Panc1 (cell line): Measurements from ENCODE around the gene NOTCH1. TPM values are rescaled to one million over a fixed set of nuclear protein-coding genes. Genes with fewer than 3 reads are reported as not detected.

Experiments used
- ATAC-seq: fragments of 200-7000 bp; cut with Tn5 transposase; 2 replicates; pipeline ENCODE4 v1.9.1; 2020; ENCODE audit warnings: mild to moderate bottlenecking, moderate library complexity
- BruUV-seq: library from RNA; stranded (reverse); fragments of 400-500 nt; replicated peaks from 2 replicates; lab custom pipeline; 2021; lab: Mats Ljungman, UMichigan
- CTCF ChIA-PET: fragments of 300-600 bp; sonication (Branson Sonifier 250); formaldehyde crosslinking; loops from one replicate; lab custom pipeline; 2022; ENCODE audit warnings: antibody characterized with exemption; lab: Charles Lee
- POLR2A ChIA-PET: fragments of 300-600 bp; sonication (Branson Sonifier 250); formaldehyde crosslinking; loops from one replicate; lab custom pipeline; 2022; ENCODE audit warnings: antibody characterized with exemption; lab: Charles Lee
- DNase-seq: peaks from one replicate; pipeline ENCODE4 v3.0.0-alpha.2; 2010; ENCODE audit warnings: low read depth, low spot score
- H3K27ac ChIP-seq: 2 replicates; pipeline ENCODE4 v1.5.1; 2011; ENCODE audit warnings: mild to moderate bottlenecking, low read length, inconsistent platforms
- H3K27me3 ChIP-seq: fragments of 200-500 bp; sonication (Bioruptor generic); 2 replicates; pipeline ENCODE4 v1.6.0; 2014; ENCODE audit warnings: low read length, inconsistent platforms; ENCODE audit not compliant: control insufficient read depth, insufficient read depth
- H3K36me3 ChIP-seq: fragments of 200-500 bp; sonication (Bioruptor generic); 2 replicates; pipeline ENCODE4 v1.5.1; 2014; ENCODE audit warnings: inconsistent platforms, mild to moderate bottlenecking, low read length, moderate library complexity; ENCODE audit not compliant: control insufficient read depth, insufficient read depth
- H3K4me1 ChIP-seq: 2 replicates; pipeline ENCODE4 v1.5.1; 2011; ENCODE audit warnings: inconsistent platforms, mild to moderate bottlenecking, low read length, moderate library complexity; ENCODE audit not compliant: control insufficient read depth, insufficient read depth
- H3K4me3 ChIP-seq, 2 experiments: 2 replicates each; pipeline ENCODE4 v1.5.1; 2011 to 2012; ENCODE audit warnings: low read depth in 2 of 2, low read length in 2 of 2, mild to moderate bottlenecking in 2 of 2, inconsistent platforms in 1 of 2, moderate library complexity in 1 of 2
- H3K9me3 ChIP-seq: fragments of 200-500 bp; sonication (Bioruptor generic); 2 replicates; pipeline ENCODE4 v1.5.1; 2014; ENCODE audit warnings: low read depth, mild to moderate bottlenecking, inconsistent platforms, low read length, moderate library complexity; ENCODE audit not compliant: control insufficient read depth, insufficient read depth
- POLR2AphosphoS5 ChIP-seq: IDR thresholded peaks from 2 replicates; pipeline ENCODE4 v1.6.1; 2012; ENCODE audit warnings: mild to moderate bottlenecking, low read depth, low read length, moderate library complexity
- SIN3A ChIP-seq: IDR thresholded peaks from 2 replicates; pipeline ENCODE4 v1.6.1; 2012; ENCODE audit warnings: low read depth, mild to moderate bottlenecking, low read length, moderate library complexity, borderline replicate concordance; ENCODE audit not compliant: insufficient read depth
- TCF7L2 ChIP-seq: IDR thresholded peaks from 2 replicates; pipeline ENCODE4 v1.6.1; 2011; ENCODE audit warnings: mild to moderate bottlenecking, low read depth, low read length, inconsistent platforms
- in situ Hi-C: cut with HindIII; loops from 2 replicates; pipeline ENCODE4 v1.10.0; 2016; ENCODE audit warnings: low sequenced_read_pairs, low pct_unique_long_range_greater_than_20kb
- intact Hi-C: fragments of 100-400 bp; cut with micrococcal nuclease; formaldehyde crosslinking; loops from one replicate; pipeline ENCODE4 v1.10.0; 2022; ENCODE audit not compliant: unreplicated experiment
- total RNA-seq: library from RNA; stranded (reverse); gene quantifications from one replicate; pipeline ENCODE4 v1.2.1, GENCODE V29; 2021; ENCODE audit not compliant: unreplicated experiment
- TF ChIP-seq, protein P1 (sequence below), 2 experiments: IDR thresholded peaks; 2 replicates each; pipeline ENCODE4 v1.6.1; 2011 to 2012; ENCODE audit warnings: low read depth in 2 of 2, control low read depth in 1 of 2, low read length in 1 of 2, mild to moderate bottlenecking in 1 of 2, moderate library complexity in 1 of 2; ENCODE audit not compliant: insufficient read depth in 1 of 2
- TF ChIP-seq, protein P2 (sequence below): fragments of 450-650 bp; IDR thresholded peaks from 2 replicates; pipeline ENCODE4 v1.5.1; 2017; ENCODE audit warnings: mild to moderate bottlenecking

NOTCH1 gene
- total RNA-seq, 1 experiment from 2014 or later, result 13.4 TPM

DNA sequence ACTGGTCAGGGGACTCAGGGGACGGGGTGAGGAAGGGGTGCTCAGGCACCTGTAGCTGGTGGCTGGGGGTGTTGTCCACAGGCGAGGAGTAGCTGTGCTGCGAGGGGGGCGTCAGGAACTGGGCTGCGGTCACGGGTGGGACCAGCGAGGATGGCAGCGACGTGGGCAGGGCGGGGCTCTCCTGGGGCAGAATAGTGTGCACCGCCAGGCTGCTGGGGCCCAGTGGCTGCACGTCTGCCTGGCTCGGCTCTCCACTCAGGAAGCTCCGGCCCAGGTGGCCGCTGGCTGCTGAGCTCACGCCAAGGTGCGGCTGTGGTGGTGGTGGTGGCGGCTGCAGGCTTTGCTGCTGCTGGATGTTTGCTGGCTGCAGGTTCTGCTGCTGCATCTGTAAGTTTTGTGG lies 49.7 kb downstream of the NOTCH1 start:
- no peaks in the 10 kb centered on the region for H3K36me3 ChIP-seq
- CTCF ChIA-PET, result no interaction called here
- no peaks in the 10 kb centered on the region for H3K4me1 ChIP-seq
- no TSS peak for BruUV-seq
- no peak overlapping the region for H3K4me3 ChIP-seq
- POLR2A ChIA-PET, result no interaction called here
- intact Hi-C loops (no loop called here), in situ Hi-C loops (no loop called here)
- H3K27ac ChIP-seq, result no peak overlapping the region
- no peaks in the 10 kb centered on the region for H3K27me3 ChIP-seq
- no peaks in the 10 kb centered on the region for H3K9me3 ChIP-seq
- no peak for DNase-seq
- TF ChIP-seq POLR2AphosphoS5 (no peak), SIN3A (no peak), TCF7L2 (no peak)
- TF ChIP-seq, protein P1, sequence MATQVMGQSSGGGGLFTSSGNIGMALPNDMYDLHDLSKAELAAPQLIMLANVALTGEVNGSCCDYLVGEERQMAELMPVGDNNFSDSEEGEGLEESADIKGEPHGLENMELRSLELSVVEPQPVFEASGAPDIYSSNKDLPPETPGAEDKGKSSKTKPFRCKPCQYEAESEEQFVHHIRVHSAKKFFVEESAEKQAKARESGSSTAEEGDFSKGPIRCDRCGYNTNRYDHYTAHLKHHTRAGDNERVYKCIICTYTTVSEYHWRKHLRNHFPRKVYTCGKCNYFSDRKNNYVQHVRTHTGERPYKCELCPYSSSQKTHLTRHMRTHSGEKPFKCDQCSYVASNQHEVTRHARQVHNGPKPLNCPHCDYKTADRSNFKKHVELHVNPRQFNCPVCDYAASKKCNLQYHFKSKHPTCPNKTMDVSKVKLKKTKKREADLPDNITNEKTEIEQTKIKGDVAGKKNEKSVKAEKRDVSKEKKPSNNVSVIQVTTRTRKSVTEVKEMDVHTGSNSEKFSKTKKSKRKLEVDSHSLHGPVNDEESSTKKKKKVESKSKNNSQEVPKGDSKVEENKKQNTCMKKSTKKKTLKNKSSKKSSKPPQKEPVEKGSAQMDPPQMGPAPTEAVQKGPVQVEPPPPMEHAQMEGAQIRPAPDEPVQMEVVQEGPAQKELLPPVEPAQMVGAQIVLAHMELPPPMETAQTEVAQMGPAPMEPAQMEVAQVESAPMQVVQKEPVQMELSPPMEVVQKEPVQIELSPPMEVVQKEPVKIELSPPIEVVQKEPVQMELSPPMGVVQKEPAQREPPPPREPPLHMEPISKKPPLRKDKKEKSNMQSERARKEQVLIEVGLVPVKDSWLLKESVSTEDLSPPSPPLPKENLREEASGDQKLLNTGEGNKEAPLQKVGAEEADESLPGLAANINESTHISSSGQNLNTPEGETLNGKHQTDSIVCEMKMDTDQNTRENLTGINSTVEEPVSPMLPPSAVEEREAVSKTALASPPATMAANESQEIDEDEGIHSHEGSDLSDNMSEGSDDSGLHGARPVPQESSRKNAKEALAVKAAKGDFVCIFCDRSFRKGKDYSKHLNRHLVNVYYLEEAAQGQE (IDR thresholded peaks at IDR 0.05; ENCODE audit: insufficient read depth in 1 of 2, low read depth in 2 of 2, low read length in 1 of 2), result no peak
- TF ChIP-seq, protein P2, sequence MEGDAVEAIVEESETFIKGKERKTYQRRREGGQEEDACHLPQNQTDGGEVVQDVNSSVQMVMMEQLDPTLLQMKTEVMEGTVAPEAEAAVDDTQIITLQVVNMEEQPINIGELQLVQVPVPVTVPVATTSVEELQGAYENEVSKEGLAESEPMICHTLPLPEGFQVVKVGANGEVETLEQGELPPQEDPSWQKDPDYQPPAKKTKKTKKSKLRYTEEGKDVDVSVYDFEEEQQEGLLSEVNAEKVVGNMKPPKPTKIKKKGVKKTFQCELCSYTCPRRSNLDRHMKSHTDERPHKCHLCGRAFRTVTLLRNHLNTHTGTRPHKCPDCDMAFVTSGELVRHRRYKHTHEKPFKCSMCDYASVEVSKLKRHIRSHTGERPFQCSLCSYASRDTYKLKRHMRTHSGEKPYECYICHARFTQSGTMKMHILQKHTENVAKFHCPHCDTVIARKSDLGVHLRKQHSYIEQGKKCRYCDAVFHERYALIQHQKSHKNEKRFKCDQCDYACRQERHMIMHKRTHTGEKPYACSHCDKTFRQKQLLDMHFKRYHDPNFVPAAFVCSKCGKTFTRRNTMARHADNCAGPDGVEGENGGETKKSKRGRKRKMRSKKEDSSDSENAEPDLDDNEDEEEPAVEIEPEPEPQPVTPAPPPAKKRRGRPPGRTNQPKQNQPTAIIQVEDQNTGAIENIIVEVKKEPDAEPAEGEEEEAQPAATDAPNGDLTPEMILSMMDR, result no peak
- no peak for ATAC-seq

DNA sequence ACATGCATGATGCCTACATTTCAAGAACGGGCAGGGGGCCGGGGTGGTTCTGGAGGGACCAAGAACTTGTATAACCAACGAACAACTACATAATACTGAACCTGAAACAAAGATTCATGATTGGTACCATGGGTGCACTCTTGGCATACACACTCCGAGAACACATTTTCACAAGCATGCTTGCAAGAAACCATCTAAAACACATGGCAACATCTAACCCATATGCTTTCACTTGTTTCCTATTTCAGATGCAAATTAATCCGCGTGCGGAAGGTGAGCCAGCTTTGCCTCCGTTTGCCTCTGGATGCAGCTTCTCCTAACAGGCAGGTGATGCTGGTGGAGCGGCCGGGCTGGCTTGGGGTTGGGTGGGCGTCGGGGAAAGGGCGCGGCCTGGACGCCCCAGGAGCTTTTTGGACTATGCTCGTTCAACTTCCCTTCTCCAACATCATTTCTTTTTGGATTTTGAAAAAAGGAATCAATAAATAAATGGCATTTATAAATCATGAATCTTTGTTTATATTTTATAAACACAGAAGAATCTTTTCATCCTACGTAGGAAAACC lies 50.5 kb downstream of the NOTCH1 start:
- Histone ChIP-seq H3K4me1 (no peaks in the 10 kb centered on the region), H3K9me3 (no peaks in the 10 kb centered on the region), H3K36me3 (no peaks in the 10 kb centered on the region), H3K4me3 (no peak overlapping the region), H3K27me3 (no peaks in the 10 kb centered on the region), H3K27ac (no peak overlapping the region)
- intact Hi-C loops, result no loop called here
- in situ Hi-C loops, result no loop called here
- no TSS peak for BruUV-seq
- ATAC-seq (no peak), DNase-seq (no peak)
- CTCF ChIA-PET, result no interaction called here
- POLR2A ChIA-PET, result no interaction called here
- no peak for TF ChIP-seq SIN3A
- TF ChIP-seq, protein P1 (IDR thresholded peaks at IDR 0.05; ENCODE audit: insufficient read depth in 1 of 2, low read depth in 2 of 2, low read length in 1 of 2), result no peak
- TF ChIP-seq, protein P2, result no peak
- no peak for TF ChIP-seq POLR2AphosphoS5
- no peak for TF ChIP-seq TCF7L2
